Muscle layer of colon (tissue), 2 donors: ENCODE results near the gene CELF4.

Experiments used
- H3K27ac ChIP-seq: one replicate; pipeline ENCODE4 v1.7.0; 2013; ENCODE audit warnings: low read depth, mild to moderate bottlenecking, low read length, moderate library complexity
- H3K27me3 ChIP-seq, 2 donors: one replicate each; pipeline ENCODE4 v1.7.0; 2013; ENCODE audit warnings: low read length in 2 of 2, mild to moderate bottlenecking in 2 of 2; ENCODE audit not compliant: insufficient read depth in 2 of 2, control insufficient read depth in 1 of 2
- H3K36me3 ChIP-seq: one replicate; pipeline ENCODE4 v1.7.0; 2013; ENCODE audit warnings: mild to moderate bottlenecking, low read length; ENCODE audit not compliant: insufficient read depth
- H3K4me1 ChIP-seq: one replicate; pipeline ENCODE4 v1.7.0; 2013; ENCODE audit warnings: mild to moderate bottlenecking, low read length; ENCODE audit not compliant: insufficient read depth
- H3K4me3 ChIP-seq, 2 donors: one replicate each; pipeline ENCODE4 v1.7.0; 2013; ENCODE audit warnings: low read length in 2 of 2, low read depth in 1 of 2, mild to moderate bottlenecking in 1 of 2, moderate library complexity in 1 of 2
- H3K9ac ChIP-seq: one replicate; pipeline ENCODE4 v1.7.0; 2013; ENCODE audit warnings: low read length
- H3K9me3 ChIP-seq: one replicate; pipeline ENCODE4 v1.7.0; 2013; ENCODE audit warnings: mild to moderate bottlenecking, low read length
- donor health status: abdominal sarcoma.
- donor health status: Adenocarcinoma of cecum.

CELF4 gene

GRCh38 chr18:37294951-37295350 is 270.6 kb downstream of the CELF4 start:
- Histone ChIP-seq H3K4me1 (peaks cover 14% of the 10 kb centered on the region), H3K9ac (no peak overlapping the region), H3K9me3 (no peaks in the 10 kb centered on the region), H3K36me3 (no peaks in the 10 kb centered on the region), H3K27ac (no peak overlapping the region), H3K4me3 (no peak overlapping the region), H3K27me3 (no peaks in the 10 kb centered on the region)

- Histone ChIP-seq H3K4me1 (no peaks in the 10 kb centered on the region), H3K27ac (no peak overlapping the region), H3K9me3 (no peaks in the 10 kb centered on the region), H3K27me3 (no peaks in the 10 kb centered on the region), H3K4me3 (no peak overlapping the region), H3K36me3 (no peaks in the 10 kb centered on the region), H3K9ac (no peak overlapping the region)
Measured at GRCh38 chr18:37293359-37293758, 272.2 kb downstream of the CELF4 start.

GRCh38 chr18:37289423-37289822 is 276.2 kb downstream of the CELF4 start:
- Histone ChIP-seq H3K4me3 (no peak overlapping the region), H3K9me3 (no peaks in the 10 kb centered on the region), H3K27ac (no peak overlapping the region), H3K36me3 (no peaks in the 10 kb centered on the region), H3K9ac (no peak overlapping the region), H3K27me3 (peaks cover 0 to 3% of the 10 kb centered on the region in 2 donors), H3K4me1 (no peaks in the 10 kb centered on the region)

- no peaks in the 10 kb centered on the region for H3K36me3 ChIP-seq
Measured at GRCh38 chr18:37287601-37288000, 278.0 kb downstream of the CELF4 start.

GRCh38 chr18:37286801-37287200 is 278.8 kb downstream of the CELF4 start:
- H3K9ac ChIP-seq = no peak overlapping the region
- no peaks in the 10 kb centered on the region for H3K36me3 ChIP-seq
- H3K27ac ChIP-seq = no peak overlapping the region
- no peaks in the 10 kb centered on the region for H3K9me3 ChIP-seq
- no peak overlapping the region for H3K4me3 ChIP-seq
- H3K27me3 ChIP-seq = peaks cover 0 to 3% of the 10 kb centered on the region in 2 donors
- no peaks in the 10 kb centered on the region for H3K4me1 ChIP-seq

More at GRCh38 chr18:37287601-37288000, 278.0 kb downstream of the CELF4 start:
- no peak overlapping the region for H3K4me3 ChIP-seq
- peaks cover 0 to 3% of the 10 kb centered on the region in 2 donors for H3K27me3 ChIP-seq
- H3K9me3 ChIP-seq = no peaks in the 10 kb centered on the region
- no peak overlapping the region for H3K9ac ChIP-seq
- no peaks in the 10 kb centered on the region for H3K4me1 ChIP-seq
- H3K27ac ChIP-seq = no peak overlapping the region

GRCh38 chr18:37285825-37286224 is 279.8 kb downstream of the CELF4 start:
- H3K9ac ChIP-seq = no peak overlapping the region
- peaks cover 0 to 3% of the 10 kb centered on the region in 2 donors for H3K27me3 ChIP-seq
- H3K27ac ChIP-seq = no peak overlapping the region
- no peaks in the 10 kb centered on the region for H3K9me3 ChIP-seq
- no peaks in the 10 kb centered on the region for H3K36me3 ChIP-seq
- no peaks in the 10 kb centered on the region for H3K4me1 ChIP-seq
- no peak overlapping the region for H3K4me3 ChIP-seq

GRCh38 chr18:37284260-37284659 is 281.3 kb downstream of the CELF4 start:
- Histone ChIP-seq H3K36me3 (no peaks in the 10 kb centered on the region), H3K4me1 (no peaks in the 10 kb centered on the region), H3K4me3 (no peak overlapping the region), H3K27me3 (peaks cover 0 to 3% of the 10 kb centered on the region in 2 donors), H3K27ac (no peak overlapping the region), H3K9me3 (no peaks in the 10 kb centered on the region), H3K9ac (no peak overlapping the region)

- Histone ChIP-seq H3K9me3 (no peaks in the 10 kb centered on the region), H3K36me3 (no peaks in the 10 kb centered on the region), H3K27ac (no peak overlapping the region), H3K9ac (no peak overlapping the region), H3K27me3 (peaks cover 0 to 3% of the 10 kb centered on the region in 2 donors), H3K4me1 (no peaks in the 10 kb centered on the region), H3K4me3 (no peak overlapping the region)
Measured at GRCh38 chr18:37282386-37283037, 283.1 kb downstream of the CELF4 start.

GRCh38 chr18:37280701-37281393 is 284.8 kb downstream of the CELF4 start:
- Histone ChIP-seq H3K27ac (no peak overlapping the region), H3K4me1 (no peaks in the 10 kb centered on the region), H3K36me3 (no peaks in the 10 kb centered on the region), H3K9ac (no peak overlapping the region), H3K4me3 (no peak overlapping the region), H3K9me3 (no peaks in the 10 kb centered on the region), H3K27me3 (peaks cover 0 to 7% of the 10 kb centered on the region in 2 donors)

GRCh38 chr18:37277804-37278203 is 287.8 kb downstream of the CELF4 start:
- H3K4me1 ChIP-seq = no peaks in the 10 kb centered on the region
- peaks cover 0 to 28% of the 10 kb centered on the region in 2 donors for H3K27me3 ChIP-seq
- no peak overlapping the region for H3K9ac ChIP-seq
- H3K4me3 ChIP-seq = no peak overlapping the region
- no peak overlapping the region for H3K27ac ChIP-seq
- no peaks in the 10 kb centered on the region for H3K9me3 ChIP-seq
- H3K36me3 ChIP-seq = no peaks in the 10 kb centered on the region

GRCh38 chr18:37276111-37276890 is 289.3 kb downstream of the CELF4 start:
- Histone ChIP-seq H3K9ac (no peak overlapping the region), H3K4me3 (no peak overlapping the region), H3K27me3 (peaks cover 0 to 30% of the 10 kb centered on the region in 2 donors), H3K36me3 (no peaks in the 10 kb centered on the region), H3K27ac (no peak overlapping the region), H3K9me3 (no peaks in the 10 kb centered on the region), H3K4me1 (no peaks in the 10 kb centered on the region)
